Measurements from ENCODE around the gene TYK2. TPM values are rescaled to one million over a fixed set of nuclear protein-coding genes. Genes with fewer than 3 reads are reported as not detected.

The TYK2 gene
- total and polyA plus RNA-seq, 2 of the 13 experiments (the other 11 are each of a cell fraction or from before 2014, with no cell fraction given), result 38.8 to 60.1 TPM

DNA sequence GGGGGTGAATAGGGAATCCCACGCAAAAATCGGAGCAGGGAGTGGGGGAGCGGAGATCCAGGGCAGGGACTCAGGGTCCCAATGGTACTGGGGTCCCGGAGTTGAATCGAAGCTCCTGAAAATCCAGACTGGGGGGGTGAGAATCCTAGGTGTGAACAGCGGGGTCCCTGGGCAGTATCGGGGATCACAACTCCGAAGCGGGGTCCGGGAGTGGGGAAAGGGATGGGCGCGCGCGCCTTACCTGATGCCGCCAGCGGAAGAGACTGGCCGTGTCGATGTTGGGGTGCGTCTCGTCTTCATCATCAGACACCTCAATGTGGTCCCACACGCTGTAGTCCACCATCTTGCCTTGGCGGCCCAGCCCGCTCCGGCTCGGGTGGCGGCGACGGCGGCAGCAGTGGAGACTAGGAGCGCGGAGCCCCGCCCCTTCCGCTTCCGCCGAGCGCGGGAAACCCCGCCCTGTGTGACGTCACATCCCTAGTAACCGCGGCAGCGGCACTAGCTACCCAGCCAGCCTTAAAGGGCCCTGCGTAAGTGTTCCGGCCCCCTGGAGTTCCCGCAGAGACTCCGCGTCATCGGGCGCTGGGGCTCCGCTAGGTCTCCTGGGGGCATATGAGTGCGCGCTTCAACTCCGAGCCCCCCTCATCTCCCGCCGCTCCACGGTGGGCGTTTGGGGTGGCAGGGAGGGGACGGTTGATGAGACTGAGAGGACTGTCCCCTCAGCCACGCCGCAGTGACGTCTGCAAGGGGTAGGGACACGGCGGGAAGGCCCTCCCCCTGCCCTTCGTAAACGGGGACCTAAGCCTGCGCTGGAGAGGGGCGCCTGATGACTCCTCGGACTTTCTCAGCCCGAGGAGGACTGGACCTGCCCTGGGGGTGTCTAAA lies 23.0 kb upstream of the TYK2 start, which contains the start of gene CDC37:
Gene CDC37, minus strand, starts transcription at position 406 of the 885 bp plus-strand sequence. Its CDS starts 63 bp downstream, at position 343.
- H2AFZ ChIP-seq (ENCODE audit: low read length), result peak within 1 kb of the TSS; percentile 49
- H3K4me3 ChIP-seq (replicated peaks in 1 of 3; ENCODE audit: insufficient read depth in 1 of 3, low read depth in 2 of 3, low read length in 3 of 3), result peak within 1 kb of the TSS; percentile 87 to 93 (median 90)
- H3K27ac ChIP-seq (ENCODE audit: extremely low read length, insufficient read depth, low read length), result peak within 1 kb of the TSS; percentile 62
- ChIA-PET CTCF (ENCODE audit: low intra/inter-chr PET ratio, low total read pairs) (interaction anchor here (1.0 to 4.0 kb wide), 5 partner anchors 14 to 169 kb away, joined by 3 to 40 read pairs (median 8); no protein-coding TSS in a partner anchor), POLR2A (interaction anchor here (0.5 to 2.4 kb wide), 14 partner anchors 9 to 709 kb away, joined by 3 to 13 read pairs (median 4); partner anchors contain the start of genes ICAM1, RAVER1 and TYK2)
- 12% methylated on average over 7 of the region's 69 CpGs for WGBS (ENCODE audit: low lambda C conversion rate)
- H3K79me2 ChIP-seq (ENCODE audit: insufficient read depth, low read length), result peaks cover 40% of the 10 kb centered on the region
- BruUV-seq (replicated peaks), result no TSS peak
- in situ Hi-C loops (cut with HindIII; ENCODE audit: extremely low pct_ligation_motif_present, low pct_unique_long_range_greater_than_20kb), result no loop called here
- peak; percentile 85 for ATAC-seq
- peaks cover 17% of the 10 kb centered on the region for H3K4me1 ChIP-seq (ENCODE audit: insufficient read depth, low read length)
- H3K9ac ChIP-seq (ENCODE audit: insufficient read depth, low read depth, low read length), result peak within 1 kb of the TSS; percentile 91
- peak within 1 kb of the TSS; percentile 100 for H3K4me2 ChIP-seq (ENCODE audit: low read depth, low read length)
- no peaks in the 10 kb centered on the region for H3K9me3 ChIP-seq (ENCODE audit: low read length)
- FAIRE-seq, result peak; percentile 72
- peaks cover 13% of the 10 kb centered on the region; the same call in 1 of the 2 replicates for H4K20me1 ChIP-seq (ENCODE audit: insufficient read depth, low read length)
- peaks cover 0 to 27% of the 10 kb centered on the region in 2 experiments; a peak in 4 of 5 replicates for H3K27me3 ChIP-seq (ENCODE audit: control insufficient read depth in 1 of 2, insufficient read depth in 2 of 2, low read length in 2 of 2)
- peak; percentile 89 for DNase-seq (ENCODE audit: low spot score)
- peaks cover 2 to 6% of the 10 kb centered on the region in 2 experiments; a peak in 4 of 5 replicates for H3K36me3 ChIP-seq (replicated peaks in 1 of 2; ENCODE audit: control insufficient read depth in 1 of 2, insufficient read depth in 2 of 2, low read length in 2 of 2)
- intact Hi-C loops (cut with micrococcal nuclease; ENCODE audit: unreplicated experiment), result loop anchor here (1.0 kb wide), 1 partner anchor 21 kb away; no protein-coding TSS in a partner anchor
- TF ChIP-seq PBX2 (CRISPR knock-in tag; IDR thresholded peaks at IDR 0.05), result no peak
- TF ChIP-seq ARID3A (IDR thresholded peaks at IDR 0.05; ENCODE audit: low read depth, low read length), result no peak
- TF ChIP-seq CBX5 (CRISPR knock-in tag; IDR thresholded peaks at IDR 0.05; ENCODE audit: borderline replicate concordance), result peak; percentile 14; the same call in 1 of the 2 replicates
- 0 out of 2 replicates have a peak, but pooled peaks have one; percentile 30 for TF ChIP-seq ZNF446 (CRISPR knock-in tag; IDR thresholded peaks at IDR 0.05)
- no peak for TF ChIP-seq ZFP36 (IDR thresholded peaks at IDR 0.05; ENCODE audit: borderline replicate concordance, low read depth, low read length, partially characterized antibody)
- TF ChIP-seq MEIS1 (CRISPR knock-in tag; IDR thresholded peaks at IDR 0.05; ENCODE audit: borderline replicate concordance), result peak; percentile 68; the same call in 1 of the 2 replicates
- peak; percentile 67; the same call in 1 of the 2 replicates for TF ChIP-seq KAT7 (CRISPR knock-in tag; IDR thresholded peaks at IDR 0.05; ENCODE audit: borderline replicate concordance)
- TF ChIP-seq, protein P1, sequence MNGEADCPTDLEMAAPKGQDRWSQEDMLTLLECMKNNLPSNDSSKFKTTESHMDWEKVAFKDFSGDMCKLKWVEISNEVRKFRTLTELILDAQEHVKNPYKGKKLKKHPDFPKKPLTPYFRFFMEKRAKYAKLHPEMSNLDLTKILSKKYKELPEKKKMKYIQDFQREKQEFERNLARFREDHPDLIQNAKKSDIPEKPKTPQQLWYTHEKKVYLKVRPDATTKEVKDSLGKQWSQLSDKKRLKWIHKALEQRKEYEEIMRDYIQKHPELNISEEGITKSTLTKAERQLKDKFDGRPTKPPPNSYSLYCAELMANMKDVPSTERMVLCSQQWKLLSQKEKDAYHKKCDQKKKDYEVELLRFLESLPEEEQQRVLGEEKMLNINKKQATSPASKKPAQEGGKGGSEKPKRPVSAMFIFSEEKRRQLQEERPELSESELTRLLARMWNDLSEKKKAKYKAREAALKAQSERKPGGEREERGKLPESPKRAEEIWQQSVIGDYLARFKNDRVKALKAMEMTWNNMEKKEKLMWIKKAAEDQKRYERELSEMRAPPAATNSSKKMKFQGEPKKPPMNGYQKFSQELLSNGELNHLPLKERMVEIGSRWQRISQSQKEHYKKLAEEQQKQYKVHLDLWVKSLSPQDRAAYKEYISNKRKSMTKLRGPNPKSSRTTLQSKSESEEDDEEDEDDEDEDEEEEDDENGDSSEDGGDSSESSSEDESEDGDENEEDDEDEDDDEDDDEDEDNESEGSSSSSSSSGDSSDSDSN (CRISPR knock-in tag; IDR thresholded peaks at IDR 0.05), result peak; percentile 34; the same call in 1 of the 2 replicates
- TF ChIP-seq ZNF430 (CRISPR knock-in tag; IDR thresholded peaks at IDR 0.05), result no peak
- peak; percentile 38 for TF ChIP-seq ARNTL (CRISPR knock-in tag; IDR thresholded peaks at IDR 0.05)
- peak; percentile 90 for TF ChIP-seq RFX3 (CRISPR knock-in tag; IDR thresholded peaks at IDR 0.05)
- no peak for TF ChIP-seq MEIS2 (CRISPR knock-in tag; IDR thresholded peaks at IDR 0.05)
- TF ChIP-seq NFIB (CRISPR knock-in tag; IDR thresholded peaks at IDR 0.05; ENCODE audit: borderline replicate concordance), result no peak
- TF ChIP-seq ASH2L (IDR thresholded peaks at IDR 0.05; ENCODE audit: insufficient read length, low read depth, low read length), result no peak
- TF ChIP-seq SPEN (CRISPR knock-in tag; IDR thresholded peaks at IDR 0.05; ENCODE audit: low read depth), result peak; percentile 70
- no peak for TF ChIP-seq GPN1 (CRISPR knock-in tag; IDR thresholded peaks at IDR 0.05; ENCODE audit: borderline replicate concordance)
- TF ChIP-seq HOXA9 (CRISPR knock-in tag; IDR thresholded peaks at IDR 0.05; ENCODE audit: borderline replicate concordance), result no peak
- TF ChIP-seq NR3C1 (CRISPR knock-in tag; IDR thresholded peaks at IDR 0.05), result no peak
